Suprapubic skin (tissue), 4 donors: ENCODE measurements around the gene CLEC18B. TPM values are rescaled to one million over a fixed set of nuclear protein-coding genes. Genes with fewer than 3 reads are reported as not detected.
"Not testable (repeated sequence)": the region's sequence is repeated elsewhere in the genome, so short reads cannot be mapped to it uniquely, and the experiment has no call there.

ENCODE experiments used
- DNase-seq, 2 donors: peaks; one replicate each; pipeline ENCODE4 v3.0.0-alpha.2; 2019; ENCODE audit warnings: low spot score in 2 of 2
- H3K27ac ChIP-seq: fragments of 200-600 bp; sonication (generic); one replicate; pipeline ENCODE4 v1.5.1; 2019
- H3K27me3 ChIP-seq: fragments of 200-600 bp; sonication (generic); one replicate; pipeline ENCODE4 v1.5.1; 2019
- H3K36me3 ChIP-seq: fragments of 200-600 bp; sonication (generic); one replicate; pipeline ENCODE4 v1.5.1; 2019
- H3K4me1 ChIP-seq: fragments of 200-600 bp; sonication (generic); one replicate; pipeline ENCODE4 v1.5.1; 2019
- H3K4me3 ChIP-seq: fragments of 200-600 bp; sonication (generic); one replicate; pipeline ENCODE4 v1.5.1; 2019; ENCODE audit warnings: mild to moderate bottlenecking
- H3K9me3 ChIP-seq: fragments of 200-600 bp; sonication (generic); one replicate; pipeline ENCODE4 v1.5.1; 2019
- CTCF ChIP-seq, 2 donors: fragments of 200-600 bp in 1 of 2; fragments of 450-650 bp in 1 of 2; sonication (generic) in 1 of 2; IDR thresholded peaks; one replicate each; pipeline ENCODE4 v1.5.1; 2016 to 2019; ENCODE audit warnings: antibody characterized with exemption in 2 of 2, mild to moderate bottlenecking in 1 of 2, moderate library complexity in 1 of 2
- EP300 ChIP-seq: sonication (generic); formaldehyde crosslinking; IDR thresholded peaks from one replicate; pipeline ENCODE4 v1.6.1; 2017; ENCODE audit warnings: antibody characterized with exemption
- POLR2A ChIP-seq, 2 donors: fragments of 450-650 bp; IDR thresholded peaks; one replicate each; pipeline ENCODE4 v1.6.1; 2017; ENCODE audit warnings: antibody characterized with exemption in 2 of 2, mild to moderate bottlenecking in 2 of 2, moderate library complexity in 2 of 2
- POLR2AphosphoS5 ChIP-seq, 3 donors: sonication (generic); formaldehyde crosslinking; IDR thresholded peaks; one replicate each; pipeline ENCODE4 v1.6.1; 2017; ENCODE audit warnings: antibody characterized with exemption in 3 of 3
- WGBS: methylation state at CpG from one replicate; pipeline ENCODE4 v1.1.5; 2018; 5-methylcytosine and 5-hydroxymethylcytosine counted together
- total RNA-seq, 4 donors: library from RNA; depleted of rRNA; stranded (reverse); fragments of >200 nt; gene quantifications; one replicate each; pipeline ENCODE4 v1.1.0, GENCODE V29; 2016

Gene CLEC18B
- total RNA-seq, 4 donors from 2014 or later, result 0.72 TPM; not detected in 3

GRCh38 chr16:74372369-74372768 is 48.9 kb downstream of the CLEC18B start:
- no peak for TF ChIP-seq CTCF (IDR thresholded peaks at IDR 0.05)
- TF ChIP-seq POLR2AphosphoS5 (IDR thresholded peaks at IDR 0.05), result no peak
- no peak for TF ChIP-seq EP300
- TF ChIP-seq POLR2A (IDR thresholded peaks at IDR 0.05), result no peak
- Histone ChIP-seq H3K27me3 (no peaks in the 10 kb centered on the region), H3K27ac (no peak overlapping the region), H3K9me3 (no peaks in the 10 kb centered on the region), H3K36me3 (no peaks in the 10 kb centered on the region), H3K4me1 (peaks cover 5% of the 10 kb centered on the region), H3K4me3 (no peak overlapping the region)
- DNase-seq, result no peak
- WGBS, result 89% methylated on average over 5 of the region's 5 CpGs

- H3K27ac ChIP-seq, H3K4me3 ChIP-seq, H3K9me3 ChIP-seq, H3K36me3 ChIP-seq, DNase-seq, H3K27me3 ChIP-seq: not testable (repeated sequence)
- WGBS, result 89% methylated on average over 20 of the region's 20 CpGs
- peaks cover 23% of the 10 kb centered on the region for H3K4me1 ChIP-seq
Observed at GRCh38 chr16:74370338-74371135, 50.7 kb downstream of the CLEC18B start.

- peak; percentile 97 for DNase-seq
- Histone ChIP-seq H3K27ac (peak overlapping the region; percentile 87), H3K4me3 (peak overlapping the region; percentile 77), H3K4me1 (peaks cover 30% of the 10 kb centered on the region)
- 2% methylated on average over 53 of the region's 81 CpGs for WGBS
- peak in 1 of 3 donors; percentile 56 for TF ChIP-seq POLR2AphosphoS5 (IDR thresholded peaks at IDR 0.05)
- TF ChIP-seq POLR2A (IDR thresholded peaks at IDR 0.05), result peak in 1 of 2 donors; percentile 43
- not testable (repeated sequence) for H3K36me3 ChIP-seq, H3K9me3 ChIP-seq, H3K27me3 ChIP-seq
Observed at GRCh38 chr16:74368002-74368911, 53.0 kb downstream of the CLEC18B start.

- Histone ChIP-seq H3K4me3 (peak overlapping the region; percentile 77), H3K4me1 (peaks cover 30% of the 10 kb centered on the region), H3K27ac (peak overlapping the region; percentile 87)
- DNase-seq, result peak; percentile 87 to 88
- not testable (repeated sequence) for H3K27me3 ChIP-seq, H3K9me3 ChIP-seq, H3K36me3 ChIP-seq
- under 1% methylated on average over 33 of the region's 35 CpGs for WGBS
Observed at GRCh38 chr16:74367469-74368001, 53.7 kb downstream of the CLEC18B start.

GRCh38 chr16:74361646-74362610 is 59.4 kb downstream of the CLEC18B start:
- not testable (repeated sequence) for H3K27ac ChIP-seq, DNase-seq, H3K9me3 ChIP-seq, H3K4me3 ChIP-seq, H3K27me3 ChIP-seq
- 85% methylated on average over 11 of the region's 15 CpGs for WGBS
- peaks cover 45% of the 10 kb centered on the region for H3K36me3 ChIP-seq
- H3K4me1 ChIP-seq, result peaks cover 21% of the 10 kb centered on the region

Other genes with a start within 250 kb of the CLEC18B start
- gene PSMD7, start 124.7 kb downstream of the CLEC18B start, total RNA-seq, result 10 to 100 TPM; 55.8 to 81.2 (median 77.0) TPM
- 1 to 10 TPM; 2.1 to 6.7 (median 3.3) TPM for gene NPIPB15, start 45.2 kb downstream of the CLEC18B start, total RNA-seq
- 100 to 1,000 TPM in 1 of 4 donors, 10 to 100 TPM in 3; 62.5 to 160 (median 89.6) TPM for gene GLG1, start 185.6 kb upstream of the CLEC18B start, total RNA-seq
- 10 to 100 TPM; 22.6 to 31.1 (median 29.8) TPM for gene RFWD3, start 245.4 kb upstream of the CLEC18B start, total RNA-seq